Right lung (tissue), 5 donors: Measurements from ENCODE around the gene CAMK1. TPM values are rescaled to one million over a fixed set of nuclear protein-coding genes. Genes with fewer than 3 reads are reported as not detected.

Experiments
- DNase-seq, 2 donors: peaks; one replicate each; pipeline ENCODE4 v3.0.0-alpha.2; 2013
- polyA plus RNA-seq, 5 donors: library from polyadenylated mRNA; unstranded; fragments of 120-200 nt; gene quantifications; one replicate each; pipeline versions ENCODE4 v1.2.1 to v1.2.3, GENCODE V29; 2013; ENCODE audit warnings: inconsistent platforms in 1 of 5, low replicate concordance in 1 of 5; ENCODE audit not compliant: insufficient read length in 5 of 5, insufficient read depth in 1 of 5

The CAMK1 gene
- polyA plus RNA-seq, 5 donors: 18.3 to 29.0 (median 23.1) TPM

DNA sequence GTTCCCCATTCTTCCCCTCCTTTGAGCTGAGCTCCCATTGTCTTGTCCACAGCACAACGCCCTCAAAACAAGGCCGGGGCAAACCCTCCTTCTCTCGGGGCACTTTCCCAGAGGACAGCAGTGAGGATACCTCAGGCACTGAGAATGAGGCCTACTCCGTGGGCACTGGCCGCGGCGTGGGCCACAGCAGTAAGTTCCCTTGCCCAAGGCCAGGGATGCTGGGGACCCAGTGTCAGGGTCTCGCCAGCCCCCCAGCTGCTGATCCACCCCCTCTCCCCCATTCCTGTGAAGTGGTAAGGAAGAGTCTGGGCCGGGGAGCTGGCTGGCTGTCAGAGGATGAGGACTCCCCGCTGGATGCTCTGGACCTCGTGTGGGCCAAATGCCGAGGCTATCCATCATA, 24.2 kb downstream of the CAMK1 start:
- DNase-seq: no peak

DNA sequence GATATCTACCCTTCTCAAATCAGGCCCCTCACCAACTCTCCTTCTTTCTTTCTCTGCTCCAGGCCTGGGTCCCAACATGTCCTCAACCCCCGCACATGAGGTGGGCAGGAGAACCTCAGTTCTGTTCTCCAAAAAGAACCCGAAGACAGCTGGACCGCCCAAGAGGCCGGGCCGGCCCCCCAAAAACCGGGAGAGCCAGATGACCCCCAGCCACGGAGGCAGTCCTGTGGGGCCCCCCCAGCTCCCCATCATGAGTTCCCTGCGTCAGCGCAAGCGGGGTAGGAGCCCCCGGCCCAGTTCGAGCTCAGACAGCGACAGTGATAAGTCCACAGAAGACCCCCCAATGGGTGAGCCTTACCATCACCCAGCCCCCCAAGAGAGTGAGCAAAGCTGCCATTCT, 25.6 kb downstream of the CAMK1 start:
- no peak for DNase-seq

DNA sequence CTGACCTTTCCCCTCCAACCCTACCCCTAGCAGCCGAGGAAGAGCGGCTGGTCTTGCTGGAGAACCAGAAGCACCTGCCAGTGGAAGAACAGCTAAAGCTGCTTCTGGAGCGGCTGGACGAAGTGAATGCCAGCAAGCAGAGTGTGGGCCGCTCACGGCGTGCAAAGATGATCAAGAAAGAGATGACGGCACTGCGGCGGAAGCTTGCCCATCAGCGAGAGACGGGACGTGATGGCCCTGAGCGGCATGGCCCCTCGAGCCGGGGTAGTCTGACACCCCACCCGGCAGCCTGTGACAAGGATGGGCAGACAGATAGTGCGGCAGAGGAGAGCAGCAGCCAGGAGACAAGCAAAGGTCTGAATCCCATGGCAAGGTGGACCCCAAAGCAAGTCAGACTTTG, 26.2 kb downstream of the CAMK1 start:
- DNase-seq: no peak

DNA sequence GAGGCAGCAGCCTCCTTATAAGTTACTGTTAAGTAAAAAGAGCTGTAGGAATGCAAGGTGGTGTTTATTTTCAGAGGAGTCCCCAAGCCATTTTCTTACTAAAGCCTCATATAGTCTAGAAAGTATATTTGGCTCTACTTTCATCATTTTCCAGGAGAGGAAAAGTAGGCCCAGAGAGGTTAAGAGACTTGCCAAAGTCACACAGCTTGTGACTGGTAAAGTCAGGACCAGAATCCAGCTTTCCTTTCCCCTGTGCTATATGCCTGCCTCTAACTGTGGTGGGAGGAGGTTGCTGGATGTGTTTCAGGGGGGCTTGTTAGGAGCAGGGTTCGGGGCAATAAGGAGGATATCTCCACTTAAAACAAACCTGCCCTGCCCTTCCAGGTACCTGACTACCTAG, 27.2 kb downstream of the CAMK1 start:
- DNase-seq: no peak

DNA sequence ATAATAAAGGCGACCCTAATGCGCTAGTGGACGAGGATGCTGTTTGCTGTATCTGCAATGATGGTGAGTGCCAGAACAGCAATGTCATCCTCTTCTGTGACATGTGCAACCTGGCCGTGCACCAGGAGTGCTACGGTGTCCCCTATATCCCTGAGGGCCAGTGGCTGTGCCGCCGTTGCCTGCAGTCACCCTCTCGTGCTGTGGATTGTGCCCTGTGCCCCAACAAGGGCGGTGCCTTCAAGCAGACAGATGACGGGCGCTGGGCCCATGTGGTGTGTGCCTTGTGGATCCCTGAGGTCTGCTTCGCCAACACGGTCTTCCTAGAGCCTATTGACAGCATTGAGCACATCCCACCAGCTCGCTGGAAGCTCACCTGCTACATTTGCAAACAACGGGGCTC, 30.6 kb downstream of the CAMK1 start:
- no peak for DNase-seq

DNA sequence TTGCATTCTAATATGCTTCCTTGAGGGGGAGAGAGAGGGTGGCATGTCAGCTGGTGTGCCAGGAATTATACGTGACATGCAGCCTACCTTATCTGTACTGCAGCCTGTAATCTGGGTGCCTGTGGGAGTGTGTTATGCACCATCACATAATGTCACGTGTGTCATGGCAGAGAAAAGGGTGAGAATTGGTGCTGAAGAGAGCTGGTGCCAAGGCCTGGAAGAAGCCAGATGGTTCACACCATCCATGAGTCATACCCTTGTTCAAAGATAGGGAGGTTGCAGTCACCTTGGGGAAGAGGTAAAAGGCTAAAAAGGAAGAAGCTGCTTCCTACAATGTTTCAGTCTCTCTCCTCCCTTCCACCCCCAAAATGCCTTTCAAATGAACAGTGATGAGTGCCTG, 32.9 kb downstream of the CAMK1 start:
- no peak for DNase-seq

DNA sequence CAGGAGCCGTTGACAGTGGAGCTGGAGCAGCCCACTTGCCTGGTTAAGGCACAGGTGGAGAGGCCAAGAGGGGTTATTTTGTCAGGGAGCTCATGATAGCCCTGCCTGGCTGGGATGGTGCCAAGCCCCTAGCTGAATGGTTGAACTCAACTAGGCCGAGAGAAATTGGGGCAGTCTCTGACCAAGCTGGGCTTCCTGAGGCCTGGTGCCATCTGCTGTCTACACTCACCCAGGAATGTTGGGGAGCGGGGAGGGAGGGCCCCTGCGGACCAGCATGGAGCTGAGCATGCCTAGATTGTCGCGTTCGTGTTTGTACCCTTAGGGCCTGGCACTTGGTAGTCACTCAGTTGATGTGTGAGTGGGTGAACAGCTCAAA, 37.0 kb downstream of the CAMK1 start:
- DNase-seq: no peak

DNA sequence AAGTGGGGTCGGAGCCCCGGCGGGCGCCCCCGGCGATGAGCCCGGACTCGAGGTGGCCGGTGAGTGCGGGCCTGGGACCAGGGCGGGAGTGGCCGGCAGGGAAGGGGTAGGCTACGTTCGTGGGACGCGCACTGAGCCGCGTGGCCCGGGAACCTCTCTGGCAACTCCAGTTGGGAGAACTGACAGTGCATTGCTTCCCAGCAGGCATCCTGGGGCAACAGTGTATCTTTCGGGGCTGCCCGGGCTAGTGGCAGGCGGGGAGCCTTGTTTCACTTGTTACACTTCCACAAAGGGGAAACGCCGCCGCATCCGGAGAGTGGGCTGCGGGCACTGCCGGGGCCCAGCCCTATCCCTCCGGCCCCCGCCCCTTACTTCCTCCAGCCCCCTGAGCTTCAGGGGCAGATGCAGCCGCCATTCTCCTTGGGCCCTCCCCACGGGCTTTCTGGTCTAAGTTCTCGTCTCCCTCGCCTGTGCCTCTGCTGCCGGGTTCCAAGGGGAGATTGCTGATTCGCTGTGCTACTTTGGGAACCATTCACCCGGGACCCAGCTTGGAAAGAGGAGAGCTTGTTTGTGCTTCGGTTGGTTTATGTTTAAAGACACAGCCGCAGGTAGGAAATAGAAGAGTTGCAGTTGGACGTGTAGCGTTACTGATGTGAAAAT, 37.5 kb downstream of the CAMK1 start:
- no peak for DNase-seq

DNA sequence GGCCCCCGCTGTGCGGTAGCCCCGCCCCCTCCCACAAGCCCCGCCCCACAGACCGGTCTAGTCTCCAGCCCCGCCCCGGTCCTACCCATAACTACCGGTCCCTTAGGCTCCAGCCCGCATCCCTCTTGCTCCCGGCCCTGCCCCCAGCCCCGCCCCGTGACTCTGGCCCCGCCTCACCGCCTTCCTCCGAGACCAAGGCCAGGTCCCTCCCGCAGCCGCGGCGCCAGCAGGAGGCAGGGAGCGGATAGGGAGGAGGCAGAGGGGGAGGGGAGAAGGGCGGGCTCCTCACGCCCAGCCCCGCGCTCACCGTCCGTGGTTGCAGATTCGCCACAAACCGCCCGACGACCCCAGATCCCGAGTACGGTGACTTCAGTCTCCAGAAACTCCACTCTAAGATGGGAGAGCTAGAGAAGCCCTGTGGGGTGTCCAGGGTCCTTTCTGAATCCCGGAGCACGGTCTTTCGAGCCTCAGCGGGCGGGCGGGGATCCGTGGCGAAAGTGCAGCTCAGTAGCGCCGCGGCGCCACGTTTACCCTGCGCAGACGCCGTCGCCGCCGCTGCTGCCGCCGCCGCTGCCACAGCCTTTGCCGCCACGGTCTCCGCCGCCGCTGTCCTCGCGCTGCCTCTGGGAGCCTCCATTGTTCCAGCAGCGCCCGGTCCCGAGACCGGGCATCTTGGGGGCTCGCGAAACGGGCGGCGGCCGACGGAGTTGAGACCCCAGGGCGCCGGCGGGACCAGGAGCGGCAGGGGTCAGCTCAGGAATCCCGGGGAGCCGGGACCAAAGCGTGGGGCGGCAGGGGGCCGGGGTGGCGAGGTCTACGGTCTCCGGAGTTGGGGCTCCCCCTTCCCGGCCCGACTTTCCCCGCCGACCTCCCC, 38.3 kb downstream of the CAMK1 start, which contains the start of gene BRPF1:
Gene BRPF1 (plus strand): TSS at position 530 of the 874 bp plus-strand sequence. CDS start 2,406 bp downstream, outside the sequence.
- peak; percentile 99 to 100 for DNase-seq

DNA sequence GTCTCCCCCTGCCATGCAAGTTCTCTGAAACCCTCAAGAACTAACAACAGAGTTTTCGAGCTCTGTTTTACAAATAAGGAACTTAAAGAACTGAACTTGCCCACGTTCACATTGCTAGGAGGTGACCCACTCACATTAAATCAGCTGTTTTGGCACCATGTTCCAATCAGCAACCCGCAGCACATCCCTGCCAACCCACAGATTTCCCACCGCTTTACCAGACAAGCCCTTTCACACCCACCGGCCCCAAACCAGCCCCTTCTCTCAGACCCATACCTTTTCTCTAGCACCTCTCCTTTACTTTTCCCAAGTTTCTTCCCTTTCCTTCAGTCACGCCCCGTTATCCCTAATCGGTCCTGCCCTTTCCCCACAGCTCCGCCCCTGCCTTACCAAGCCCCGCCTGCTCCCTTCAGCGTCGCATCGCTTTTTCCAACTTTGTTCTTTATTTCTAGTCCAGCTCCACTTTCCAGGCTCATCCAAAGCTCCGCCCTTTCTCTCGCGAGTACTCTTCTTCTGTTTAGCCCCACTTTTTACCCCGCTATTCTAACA, 39.0 kb downstream of the CAMK1 start:
- DNase-seq: no peak

DNA sequence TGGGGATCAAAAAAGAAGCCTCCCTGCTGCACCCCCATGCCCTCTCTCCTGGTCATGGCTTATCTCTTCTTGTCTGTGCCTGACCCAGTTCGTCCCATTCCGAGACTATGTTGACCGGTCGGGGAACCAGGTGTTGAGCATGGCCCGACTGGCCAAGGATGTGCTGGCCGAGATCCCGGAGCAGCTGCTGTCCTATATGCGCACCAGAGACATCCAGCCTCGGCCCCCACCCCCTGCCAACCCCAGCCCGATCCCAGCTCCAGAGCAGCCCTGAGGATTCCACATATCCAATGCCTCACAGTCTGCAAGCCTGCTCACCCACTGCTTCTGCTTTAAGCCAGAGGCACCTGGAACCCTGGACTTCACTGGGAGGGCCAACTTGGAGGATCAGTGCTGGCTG, 40.3 kb downstream of the CAMK1 start:
- no peak for DNase-seq

DNA sequence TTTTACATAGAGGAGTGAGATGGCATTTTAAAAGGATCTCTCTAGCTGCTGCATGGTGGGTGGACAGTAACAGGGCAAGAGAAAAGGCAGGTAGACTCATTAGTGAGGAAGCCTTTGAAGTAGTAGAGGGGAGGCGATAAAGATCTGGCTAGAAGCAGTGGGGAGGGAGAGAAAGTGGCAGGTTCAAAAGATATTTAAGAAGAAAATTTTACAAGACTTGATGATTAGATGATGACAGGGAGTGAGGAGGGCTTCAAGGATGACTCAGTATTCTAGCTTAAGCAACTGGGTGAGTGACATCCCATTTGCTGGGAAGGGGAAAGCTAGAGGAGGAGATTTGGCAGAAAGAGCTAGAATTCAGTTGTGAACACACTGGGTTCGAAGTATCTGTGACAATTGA, 42.0 kb downstream of the CAMK1 start:
- no peak for DNase-seq

DNA sequence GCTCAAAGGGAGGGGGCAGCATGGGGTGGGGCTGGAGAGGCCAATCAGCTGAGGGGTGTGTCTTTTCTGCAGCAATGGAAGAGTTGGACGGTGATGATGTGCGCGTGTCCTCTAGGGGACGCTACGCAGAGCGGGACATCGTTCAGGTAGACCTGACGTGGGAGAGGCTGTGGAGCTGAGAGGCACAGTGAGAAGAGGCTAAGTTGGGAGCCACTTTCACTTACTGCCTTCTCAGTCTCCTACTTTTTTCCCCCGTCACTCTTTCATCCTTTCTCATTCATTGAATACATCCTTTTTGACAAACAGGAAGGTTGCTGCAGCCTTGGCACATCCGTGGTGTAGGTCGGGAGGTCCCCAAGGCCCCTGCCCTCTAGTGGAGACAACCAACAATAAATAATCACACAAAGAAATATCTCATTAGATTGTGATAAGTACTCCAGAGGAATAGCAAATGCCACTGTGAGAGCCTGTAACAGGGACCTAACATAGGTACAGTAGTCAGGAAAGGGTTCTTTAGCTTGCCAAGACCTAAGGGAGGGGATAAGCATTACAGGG, 42.6 kb downstream of the CAMK1 start:
- no peak for DNase-seq

DNA sequence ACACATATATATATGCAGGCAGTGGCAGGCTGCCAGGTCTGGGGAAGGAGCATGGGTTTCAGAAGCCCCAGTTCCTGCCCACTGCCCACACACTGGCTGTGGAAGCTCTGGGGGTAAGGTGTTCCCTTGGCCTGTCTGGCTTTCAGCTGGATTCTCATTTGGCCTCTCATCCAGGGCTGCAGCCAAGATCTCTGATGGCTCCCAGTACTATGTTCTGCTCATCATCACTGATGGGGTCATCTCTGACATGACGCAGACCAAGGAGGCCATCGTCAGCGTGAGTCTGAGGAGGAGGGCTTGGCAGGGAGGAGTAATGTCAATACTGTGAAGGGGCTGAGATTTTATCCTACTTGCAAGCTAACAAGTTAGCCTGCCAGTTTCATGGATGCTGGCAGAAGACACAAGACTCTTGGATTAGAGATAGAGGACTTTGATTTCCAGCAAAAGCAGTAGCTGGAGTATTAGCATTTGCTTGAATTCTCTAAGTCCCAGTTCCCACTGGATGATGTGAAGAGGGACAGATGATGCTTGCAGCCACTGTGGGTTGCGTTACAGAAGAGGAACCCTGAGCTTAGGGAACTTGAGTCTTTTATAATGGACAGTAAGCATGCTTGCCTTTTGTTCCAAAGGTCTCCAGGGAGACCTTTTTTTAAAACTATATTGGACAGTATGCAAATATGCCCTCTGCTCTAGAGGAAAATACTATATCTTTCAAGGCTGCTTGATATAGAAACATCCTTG, 43.8 kb downstream of the CAMK1 start:
- no peak for DNase-seq

DNA sequence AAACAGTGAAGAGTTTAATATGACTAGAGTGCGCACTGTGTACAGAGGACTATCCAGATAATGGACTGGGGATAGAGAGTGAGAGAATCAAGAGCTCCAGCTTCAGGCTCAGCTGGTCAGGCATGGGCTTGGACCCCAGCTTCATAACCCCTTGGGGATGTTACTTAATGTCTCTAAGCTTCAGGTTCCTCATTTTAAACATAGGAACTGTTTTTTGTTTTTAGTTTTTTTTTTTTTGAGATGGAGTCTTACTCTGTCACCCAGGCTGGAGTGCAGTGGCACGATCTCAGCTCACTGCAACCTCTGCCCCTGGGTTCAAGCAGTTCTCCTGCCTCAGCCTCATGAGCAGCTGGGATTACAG, 48.1 kb downstream of the CAMK1 start:
- no peak for DNase-seq

DNA sequence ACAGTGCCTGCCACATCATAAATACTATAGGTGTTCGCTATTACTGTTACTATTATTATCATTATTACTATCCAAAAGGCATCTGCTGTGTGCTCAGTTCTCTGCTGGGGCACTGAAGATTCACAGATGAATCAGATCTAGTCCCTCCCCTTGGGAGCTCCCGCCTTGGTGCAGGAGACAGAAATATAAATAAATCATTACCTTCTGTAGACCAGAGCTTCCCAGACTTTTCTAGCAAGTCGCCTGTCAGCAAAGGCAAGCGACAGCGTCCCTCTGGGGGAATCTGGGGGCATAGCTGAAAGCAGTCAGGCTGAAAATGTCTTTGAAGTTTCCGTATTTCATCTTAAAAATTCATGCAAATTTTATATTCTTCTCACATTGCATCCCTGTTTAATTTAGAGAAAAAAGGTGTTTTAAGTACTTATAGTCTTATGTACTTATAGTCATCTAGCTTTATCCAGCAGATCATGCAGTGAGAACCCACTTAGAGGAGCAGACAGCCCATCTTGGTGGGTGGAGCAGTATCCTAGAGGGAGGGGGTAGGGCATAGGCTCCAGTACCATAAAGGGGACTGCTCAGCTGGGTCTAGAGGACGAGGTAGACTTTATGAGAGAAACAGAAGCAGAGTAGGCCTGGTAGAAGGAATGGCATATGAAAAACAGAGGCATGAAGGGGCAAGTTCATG, 48.6 kb downstream of the CAMK1 start:
- DNase-seq: no peak

DNA sequence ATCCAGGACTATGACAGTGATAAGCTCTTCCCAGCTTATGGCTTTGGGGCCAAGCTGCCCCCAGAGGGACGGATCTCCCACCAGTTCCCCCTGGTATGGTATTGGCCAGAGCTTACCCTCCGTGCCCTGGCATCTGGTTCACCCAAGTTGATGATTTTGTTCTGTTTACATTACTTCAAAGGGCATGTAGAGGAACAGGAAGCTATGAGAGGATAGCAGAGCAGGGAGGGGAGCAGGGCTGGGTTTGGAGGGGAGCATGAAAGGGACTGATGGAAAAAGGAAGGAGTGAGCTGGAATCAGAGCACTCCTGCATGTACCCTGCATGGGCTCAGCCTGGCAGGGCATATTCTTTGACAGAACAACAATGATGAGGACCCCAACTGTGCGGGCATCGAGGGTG, 51.6 kb downstream of the CAMK1 start:
- DNase-seq: no peak

DNA sequence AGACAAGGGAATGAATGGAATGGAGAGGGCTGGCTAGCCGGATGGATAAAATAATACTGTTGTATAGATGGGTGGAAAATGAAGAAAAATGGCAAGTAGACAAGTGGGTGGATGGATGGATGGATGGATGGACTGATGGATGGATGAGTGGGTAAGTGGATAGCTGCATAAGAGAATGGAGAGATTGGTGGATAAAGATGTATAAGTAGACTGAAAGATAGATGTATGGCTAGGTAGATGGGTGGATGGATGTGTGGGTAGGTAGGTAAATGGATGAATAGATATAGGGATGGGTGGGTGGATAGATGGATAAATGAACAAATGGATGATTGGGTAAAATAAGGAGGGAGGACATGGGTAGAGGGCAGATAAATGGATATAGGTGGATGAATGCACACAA, 52.2 kb downstream of the CAMK1 start:
- DNase-seq: no peak

DNA sequence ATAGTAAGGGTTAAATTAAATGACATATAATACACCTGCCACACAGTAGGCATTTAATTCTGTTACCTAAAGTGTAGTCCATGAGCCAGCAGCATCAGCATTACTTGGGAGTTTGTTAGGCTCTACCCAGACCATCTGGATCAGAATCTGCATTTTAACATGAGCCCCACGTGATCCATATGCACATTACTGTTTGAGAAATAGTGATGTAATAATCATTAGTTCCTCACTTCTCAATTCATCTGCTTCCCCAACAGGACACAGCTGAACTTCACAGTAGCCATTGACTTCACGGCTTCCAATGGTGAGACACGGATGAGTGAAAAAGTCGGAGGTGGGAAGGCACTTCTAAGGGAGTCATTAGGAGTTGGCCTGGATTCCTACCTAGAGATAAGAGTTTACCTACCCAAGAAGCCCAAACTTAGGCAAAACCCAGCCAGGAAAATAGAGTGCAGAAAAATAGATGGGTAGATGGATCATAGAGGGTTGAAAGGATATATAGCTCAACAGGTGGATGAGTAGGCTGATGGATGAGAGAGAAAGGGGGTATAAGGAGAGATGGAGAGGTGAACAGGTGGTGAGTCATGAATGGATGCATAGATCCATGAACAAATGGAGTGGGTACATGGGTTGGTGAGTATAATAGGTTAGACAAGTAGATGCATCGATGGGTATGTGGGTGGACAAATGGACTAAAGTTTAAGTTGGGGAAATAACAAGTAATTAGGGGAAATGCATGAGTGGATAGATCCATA, 52.8 kb downstream of the CAMK1 start:
- no peak for DNase-seq

DNA sequence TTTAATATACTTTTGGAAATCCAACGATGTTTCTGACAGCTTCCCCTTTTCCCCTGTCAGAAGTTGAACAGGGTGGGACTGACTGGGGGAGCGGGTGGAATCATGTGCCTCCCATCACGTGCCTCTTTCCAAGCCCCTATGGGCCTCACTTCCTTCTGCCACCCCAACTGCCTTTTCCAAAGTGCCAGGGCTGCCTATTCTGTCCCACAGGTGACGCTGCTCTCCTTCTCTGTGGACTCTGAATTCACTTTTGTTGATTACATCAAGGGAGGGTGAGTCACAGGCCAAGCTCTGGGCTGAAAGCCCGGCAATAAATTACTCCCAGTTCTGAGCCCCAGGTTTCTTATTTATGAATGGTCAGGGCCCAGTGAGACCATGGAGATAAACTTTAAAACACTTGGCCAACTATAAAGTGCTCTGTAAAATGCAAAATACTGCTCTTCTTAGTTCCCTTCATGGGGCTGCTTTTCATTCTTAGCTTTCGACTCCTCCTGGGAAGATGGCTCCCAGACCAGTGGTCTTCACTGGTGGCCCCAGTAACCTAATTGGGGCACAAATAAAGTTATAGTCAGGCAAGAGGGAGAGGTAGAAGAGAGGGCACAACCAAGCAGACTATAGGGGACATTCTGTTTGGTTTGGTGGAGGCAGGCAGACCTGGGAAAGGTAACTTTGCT, 53.8 kb downstream of the CAMK1 start:
- no peak for DNase-seq
